GM23338 (cell line): ENCODE measurements around the gene ACAP1. TPM values are rescaled to one million over a fixed set of nuclear protein-coding genes. Genes with fewer than 3 reads are reported as not detected.

Experiments
- ATAC-seq: fragments of 200-7000 bp; cut with Tn5 transposase; 3 replicates; pipeline ENCODE4 v1.9.1; 2020
- DNase-seq: peaks from one replicate; pipeline ENCODE4 v3.0.0-alpha.2; 2015; ENCODE audit warnings: low spot score
- H2AFZ ChIP-seq: fragments of 200-600 bp; sonication (generic); 2 replicates; pipeline ENCODE4 v1.8.0; 2016; ENCODE audit warnings: antibody characterized with exemption, mild to moderate bottlenecking, moderate library complexity
- H3F3A ChIP-seq: fragments of 200-600 bp; sonication (generic); replicated peaks from 2 replicates; pipeline ENCODE4 v1.8.0; 2017; ENCODE audit warnings: antibody characterized with exemption, mixed run types, low read depth
- H3K27ac ChIP-seq: fragments of 200-600 bp; sonication (generic); 2 replicates; pipeline ENCODE4 v1.6.1; 2016; ENCODE audit warnings: low read depth
- H3K27me3 ChIP-seq: fragments of 200-600 bp; sonication (generic); 2 replicates; pipeline ENCODE4 v1.8.0; 2016; ENCODE audit warnings: mild to moderate bottlenecking, mixed run types, moderate library complexity; ENCODE audit not compliant: insufficient read depth
- H3K36me3 ChIP-seq: fragments of 200-600 bp; sonication (generic); 2 replicates; pipeline ENCODE4 v1.8.0; 2016; ENCODE audit warnings: mild to moderate bottlenecking; ENCODE audit not compliant: insufficient read depth
- H3K4me1 ChIP-seq: fragments of 200-600 bp; sonication (generic); 2 replicates; pipeline ENCODE4 v1.8.0; 2016; ENCODE audit warnings: mild to moderate bottlenecking, moderate library complexity; ENCODE audit not compliant: insufficient read depth
- H3K4me2 ChIP-seq: fragments of 200-600 bp; sonication (generic); 2 replicates; pipeline ENCODE4 v1.7.1; 2017; ENCODE audit warnings: mixed run types
- H3K4me3 ChIP-seq: fragments of 200-600 bp; sonication (generic); 2 replicates; pipeline ENCODE4 v1.6.1; 2016; ENCODE audit warnings: mixed run types
- H3K79me2 ChIP-seq: fragments of 200-600 bp; sonication (generic); replicated peaks from 2 replicates; pipeline ENCODE4 v1.8.0; 2017; ENCODE audit warnings: mild to moderate bottlenecking; ENCODE audit not compliant: insufficient read depth
- H3K9me2 ChIP-seq: fragments of 200-600 bp; sonication (generic); 2 replicates; pipeline ENCODE4 v1.8.0; 2017; ENCODE audit not compliant: insufficient read depth
- H4K20me1 ChIP-seq: fragments of 200-600 bp; sonication (generic); replicated peaks from 2 replicates; pipeline ENCODE4 v1.8.0; 2017; ENCODE audit warnings: mild to moderate bottlenecking; ENCODE audit not compliant: insufficient read depth
- H3K27ac Mint-ChIP-seq: 2 replicates; pipeline ENCODE4 v1.8.0; 2020; ENCODE audit warnings: inconsistent platforms, mild to moderate bottlenecking, moderate library complexity, mixed read lengths
- H3K27me3 Mint-ChIP-seq: 3 replicates; pipeline ENCODE4 v1.8.0; 2022; ENCODE audit warnings: low read depth, mild to moderate bottlenecking, moderate library complexity, mixed read lengths, inconsistent platforms; ENCODE audit not compliant: insufficient read depth, poor library complexity
- H3K36me3 Mint-ChIP-seq: 3 replicates; pipeline ENCODE4 v1.8.0; 2021; ENCODE audit warnings: low read depth, mild to moderate bottlenecking, inconsistent platforms, moderate library complexity, mixed read lengths
- H3K4me1 Mint-ChIP-seq: 3 replicates; pipeline ENCODE4 v1.8.0; 2020; ENCODE audit warnings: mild to moderate bottlenecking, inconsistent platforms, mixed read lengths
- H3K4me3 Mint-ChIP-seq: 3 replicates; pipeline ENCODE4 v1.8.0; 2021; ENCODE audit warnings: moderate library complexity, mild to moderate bottlenecking, inconsistent platforms, mixed read lengths
- H3K9me3 Mint-ChIP-seq: 3 replicates; pipeline ENCODE4 v1.8.0; 2020; ENCODE audit warnings: moderate library complexity, mild to moderate bottlenecking, inconsistent platforms, mixed read lengths
- CREB1 ChIP-seq: fragments of 250-450 bp; sonication (Bioruptor Pico); IDR thresholded peaks from 2 replicates; pipeline ENCODE4 v1.5.0; 2020; ENCODE audit warnings: low read depth, mild to moderate bottlenecking, moderate library complexity
- CTCF ChIP-seq, 2 experiments: fragments of 200-600 bp in 1 of 2; sonication (generic) in 1 of 2; conservative IDR thresholded peaks; 2 replicates each; pipeline versions ENCODE4 v1.5.1 to v1.6.1; 2016 to 2017; ENCODE audit warnings: antibody characterized with exemption in 2 of 2, low read depth in 2 of 2, mild to moderate bottlenecking in 2 of 2, moderate library complexity in 1 of 2
- ETS1 ChIP-seq: IDR thresholded peaks from 2 replicates; pipeline ENCODE4 v1.6.1; 2016; ENCODE audit warnings: antibody characterized with exemption
- EZH2 ChIP-seq: fragments of 200-600 bp; sonication (generic); IDR thresholded peaks from one replicate; pipeline ENCODE4 v1.8.0; 2017; ENCODE audit warnings: antibody characterized with exemption, mild to moderate bottlenecking, low read depth; ENCODE audit not compliant: unreplicated experiment
- EZH2phosphoT487 ChIP-seq: fragments of 200-600 bp; sonication (generic); IDR thresholded peaks from one replicate; pipeline ENCODE4 v1.8.1; 2018; ENCODE audit warnings: antibody characterized with exemption; ENCODE audit not compliant: unreplicated experiment
- JUNB ChIP-seq: IDR thresholded peaks from one replicate; pipeline ENCODE4 v1.6.1; 2016; ENCODE audit warnings: antibody characterized with exemption; ENCODE audit not compliant: unreplicated experiment
- NANOG ChIP-seq: IDR thresholded peaks from 2 replicates; pipeline ENCODE4 v1.6.1; 2016; ENCODE audit warnings: antibody characterized with exemption, borderline replicate concordance
- POLR2AphosphoS5 ChIP-seq: IDR thresholded peaks from 2 replicates; pipeline ENCODE4 v1.6.1; 2016; ENCODE audit warnings: antibody characterized with exemption, low read depth
- REST ChIP-seq: IDR thresholded peaks from one replicate; pipeline ENCODE4 v1.6.1; 2018; ENCODE audit warnings: antibody characterized with exemption; ENCODE audit not compliant: unreplicated experiment
- STAT1 ChIP-seq: IDR thresholded peaks from one replicate; pipeline ENCODE4 v1.6.1; 2016; ENCODE audit warnings: antibody characterized with exemption; ENCODE audit not compliant: unreplicated experiment
- ZNF114 ChIP-seq: fragments of 250-450 bp; sonication (Bioruptor Pico); IDR thresholded peaks from 2 replicates; pipeline ENCODE4 v1.5.0; 2020; ENCODE audit warnings: mild to moderate bottlenecking, moderate library complexity
- ZNF331 ChIP-seq: fragments of 250-450 bp; sonication (Bioruptor Pico); IDR thresholded peaks from 2 replicates; pipeline ENCODE4 v1.5.0; 2020; ENCODE audit warnings: low read depth, mild to moderate bottlenecking, moderate library complexity
- ZNF462 ChIP-seq: fragments of 250-450 bp; sonication (Bioruptor Pico); IDR thresholded peaks from 2 replicates; pipeline ENCODE4 v1.5.0; 2020; ENCODE audit warnings: mild to moderate bottlenecking, moderate library complexity
- polyA plus RNA-seq: library from polyadenylated mRNA; unstranded; fragments of >200 nt; fragmentation: Nextera tagmentation; extraction: Ambion mirVana; gene quantifications from 2 replicates; pipeline ENCODE4 v1.2.1, GENCODE V29; 2016
- total RNA-seq: library from RNA; depleted of rRNA; stranded (reverse); fragments of >200 nt; shearing (Covaris generic); gene quantifications from 2 replicates; pipeline ENCODE4 v1.2.3, GENCODE V29; 2014

The ACAP1 gene
- total and polyA plus RNA-seq, 2 experiments from 2014 or later = 30.7 to 40.1 TPM

- Mint-ChIP-seq H3K9me3 (no peaks in the 10 kb centered on the region), H3K27ac (no peak overlapping the region), H3K36me3 (peaks cover 4% of the 10 kb centered on the region; the same call in 1 of the 3 replicates), H3K27me3 (peaks cover 43% of the 10 kb centered on the region), H3K4me3 (no peak overlapping the region; the same call in 2 of the 3 replicates), H3K4me1 (peaks cover 28% of the 10 kb centered on the region)
- no peak overlapping the region for H3K4me2 ChIP-seq
- no peak overlapping the region for H3K4me3 ChIP-seq
- TF ChIP-seq STAT1 = no peak
- no peak for TF ChIP-seq EZH2phosphoT487
- TF ChIP-seq POLR2AphosphoS5 = no peak
- no peak for TF ChIP-seq ZNF331 (CRISPR knock-in tag)
- TF ChIP-seq EZH2 = no peak
- TF ChIP-seq NANOG = no peak
- no peak for TF ChIP-seq CTCF (conservative IDR thresholded peaks at IDR 0.05; ENCODE audit: low read depth in 2 of 2)
- TF ChIP-seq CREB1 (CRISPR knock-in tag) = no peak
- TF ChIP-seq REST = no peak
- no peak for TF ChIP-seq JUNB
- no peak for TF ChIP-seq ZNF114
- no peak for TF ChIP-seq ZNF462 (CRISPR knock-in tag)
- no peak for TF ChIP-seq ETS1
- peak; percentile 38 for DNase-seq
- H2AFZ ChIP-seq = no peak overlapping the region
- no peaks in the 10 kb centered on the region for H3K27me3 ChIP-seq
- H3K4me1 ChIP-seq = peaks cover 23% of the 10 kb centered on the region
- no peaks in the 10 kb centered on the region for H3K36me3 ChIP-seq
- no peaks in the 10 kb centered on the region for H3K79me2 ChIP-seq
- no peaks in the 10 kb centered on the region; the same call in 1 of the 2 replicates for H4K20me1 ChIP-seq
- H3F3A ChIP-seq = peaks cover 16% of the 10 kb centered on the region
- H3K27ac ChIP-seq = no peak overlapping the region
- H3K9me2 ChIP-seq = no peaks in the 10 kb centered on the region
- no peak for ATAC-seq
These were observed 18.0 kb downstream of the ACAP1 start for GRCh38 chr17:7354262-7354843.
